Epithelial cell of esophagus (primary cell): ENCODE results near the gene RFX1.

ENCODE experiments used
- DNase-seq: peaks from one replicate; pipeline ENCODE4 v3.0.0; 2010; ENCODE audit warnings: low read depth
- H3K4me3 ChIP-seq: 2 replicates; pipeline ENCODE4 v1.5.1; 2011; ENCODE audit warnings: mild to moderate bottlenecking, low read length, control low read depth
- TF ChIP-seq, protein P1 (sequence below): IDR thresholded peaks from 2 replicates; pipeline ENCODE4 v1.5.1; 2011; ENCODE audit warnings: low read depth, mild to moderate bottlenecking, low read length, control low read depth, inconsistent platforms; ENCODE audit not compliant: insufficient read depth; ENCODE audit errors: missing control alignments

The RFX1 gene

DNA sequence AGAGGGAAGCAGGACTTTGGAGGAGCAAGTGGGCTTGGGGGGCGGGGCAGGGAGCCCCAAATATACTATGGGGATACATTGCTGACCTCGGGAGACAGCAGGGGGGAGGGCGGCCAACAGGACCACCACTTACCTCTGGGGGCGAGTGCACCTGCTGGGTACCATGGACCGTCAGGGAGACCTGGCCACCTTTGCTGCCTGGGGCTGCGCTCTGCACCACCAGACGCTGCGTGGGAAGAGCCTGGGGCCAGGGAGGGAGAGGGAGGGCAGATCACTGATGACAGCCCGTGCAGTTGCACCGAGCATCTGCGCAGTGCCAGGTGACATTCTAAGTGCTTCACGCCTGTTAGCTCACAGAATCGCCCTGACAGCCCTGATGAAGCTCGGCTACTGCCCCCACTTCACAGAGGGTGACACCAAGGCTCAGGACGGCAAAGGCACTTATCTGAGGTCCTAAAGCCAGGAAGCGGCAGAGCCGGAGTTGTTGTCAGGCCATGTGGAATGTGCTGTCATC is 24.1 kb downstream of the RFX1 start:
- DNase-seq: no peak
- no peak overlapping the region for H3K4me3 ChIP-seq
- TF ChIP-seq, protein P1, sequence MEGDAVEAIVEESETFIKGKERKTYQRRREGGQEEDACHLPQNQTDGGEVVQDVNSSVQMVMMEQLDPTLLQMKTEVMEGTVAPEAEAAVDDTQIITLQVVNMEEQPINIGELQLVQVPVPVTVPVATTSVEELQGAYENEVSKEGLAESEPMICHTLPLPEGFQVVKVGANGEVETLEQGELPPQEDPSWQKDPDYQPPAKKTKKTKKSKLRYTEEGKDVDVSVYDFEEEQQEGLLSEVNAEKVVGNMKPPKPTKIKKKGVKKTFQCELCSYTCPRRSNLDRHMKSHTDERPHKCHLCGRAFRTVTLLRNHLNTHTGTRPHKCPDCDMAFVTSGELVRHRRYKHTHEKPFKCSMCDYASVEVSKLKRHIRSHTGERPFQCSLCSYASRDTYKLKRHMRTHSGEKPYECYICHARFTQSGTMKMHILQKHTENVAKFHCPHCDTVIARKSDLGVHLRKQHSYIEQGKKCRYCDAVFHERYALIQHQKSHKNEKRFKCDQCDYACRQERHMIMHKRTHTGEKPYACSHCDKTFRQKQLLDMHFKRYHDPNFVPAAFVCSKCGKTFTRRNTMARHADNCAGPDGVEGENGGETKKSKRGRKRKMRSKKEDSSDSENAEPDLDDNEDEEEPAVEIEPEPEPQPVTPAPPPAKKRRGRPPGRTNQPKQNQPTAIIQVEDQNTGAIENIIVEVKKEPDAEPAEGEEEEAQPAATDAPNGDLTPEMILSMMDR: no peak

DNA sequence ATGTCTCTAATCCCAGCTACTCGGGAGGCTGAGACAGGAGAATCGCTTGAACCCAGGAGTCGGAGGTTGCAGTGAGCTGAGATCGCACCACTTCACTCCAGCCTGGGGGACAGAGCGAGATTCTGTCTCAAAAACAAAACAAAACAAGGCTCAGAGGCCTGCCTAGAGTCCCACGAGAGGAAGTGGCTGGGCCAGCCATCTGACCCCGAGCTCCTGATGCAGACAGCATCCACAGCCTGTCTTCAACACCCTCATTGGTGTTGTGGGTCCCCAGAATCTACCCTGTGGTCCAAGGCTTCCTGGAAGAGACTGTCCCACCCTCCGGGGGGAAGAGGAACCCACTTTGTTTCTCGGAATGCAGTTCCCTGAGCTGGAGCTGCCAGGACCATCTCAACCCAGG is 24.7 kb downstream of the RFX1 start:
- TF ChIP-seq, protein P1: no peak
- no peak for DNase-seq

GRCh38 chr19:13981021-13981420 is 25.1 kb downstream of the RFX1 start:
- TF ChIP-seq, protein P1: no peak
- no peak for DNase-seq
- no peak overlapping the region for H3K4me3 ChIP-seq

More for the DNA sequence above, 24.7 kb downstream of the RFX1 start:
- H3K4me3 ChIP-seq: no peak overlapping the region

DNA sequence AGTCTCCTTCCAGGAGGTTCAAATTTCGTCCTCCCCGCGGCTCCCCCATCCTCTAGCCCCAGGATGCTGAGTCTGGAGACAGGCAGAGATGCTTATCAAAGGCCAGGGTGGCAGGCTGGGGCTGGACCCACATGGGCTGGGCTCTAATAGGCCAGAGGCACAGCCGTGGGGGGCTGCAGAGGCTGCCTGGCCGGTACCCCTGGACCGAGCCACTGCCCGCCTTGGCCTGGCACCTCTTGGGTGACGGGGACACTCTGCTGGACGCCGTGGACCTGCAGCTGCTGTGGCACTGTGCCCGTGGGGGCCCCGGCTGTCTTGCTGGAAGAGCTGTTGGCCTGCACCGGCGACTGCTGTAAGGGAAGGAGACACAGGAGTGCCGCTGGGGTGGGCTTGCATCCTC is 25.8 kb downstream of the RFX1 start:
- TF ChIP-seq, protein P1: no peak
- no peak overlapping the region for H3K4me3 ChIP-seq
- DNase-seq: no peak

DNA sequence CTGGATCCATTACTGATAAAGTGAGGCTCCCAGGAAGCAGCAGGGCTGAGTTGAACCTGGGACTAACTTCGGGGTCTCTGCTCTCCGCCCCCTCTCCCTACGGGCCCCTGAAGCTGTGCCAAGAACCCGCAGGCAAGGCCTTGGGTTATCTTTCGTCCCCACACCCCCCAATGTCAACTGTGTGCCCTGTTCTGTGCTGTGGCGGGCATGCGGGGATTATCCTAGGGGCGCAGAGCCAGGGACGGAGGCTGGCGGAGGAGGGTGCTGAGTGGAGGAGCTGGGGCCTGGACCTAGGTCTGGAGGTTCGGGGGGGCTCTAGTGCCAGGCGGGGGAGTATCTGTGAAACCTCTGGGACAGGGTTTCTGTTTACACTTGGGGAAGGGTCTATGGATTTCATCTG is 26.4 kb downstream of the RFX1 start:
- DNase-seq: no peak
- no peak overlapping the region for H3K4me3 ChIP-seq
- TF ChIP-seq, protein P1: no peak

- TF ChIP-seq, protein P1: no peak
- H3K4me3 ChIP-seq: peak overlapping the region; percentile 5
These were observed 26.9 kb downstream of the RFX1 start for GRCh38 chr19:13979244-13979615.

More at GRCh38 chr19:13979244-13979615, 26.9 kb downstream of the RFX1 start:
- no peak for DNase-seq
